Measurements from ENCODE around the gene ERFE.

Gene ERFE

GRCh38 chr2:238180554-238180953 lies 21.8 kb downstream of the ERFE start:
- H3K36me3 ChIP-seq (replicated peaks): peaks cover 73% of the 10 kb centered on the region
- TF ChIP-seq CTCF (IDR thresholded peaks at IDR 0.05; ENCODE audit: low read depth, low read length, missing control alignments): no peak
- in situ Hi-C loops (cut with HindIII; ENCODE audit: low pct_ligation_motif_present, low sequenced_read_pairs): no loop called here

GRCh38 chr2:238182362-238182761 lies 23.6 kb downstream of the ERFE start:
- no peak for DNase-seq
- H3K27me3 ChIP-seq (replicated peaks): no peaks in the 10 kb centered on the region
- H3K4me3 ChIP-seq (ENCODE audit: low read depth, low read length): no peak overlapping the region
- H3K36me3 ChIP-seq (replicated peaks): peaks cover 75% of the 10 kb centered on the region
- in situ Hi-C loops (cut with HindIII; ENCODE audit: low pct_ligation_motif_present, low sequenced_read_pairs): no loop called here
- no peak overlapping the region for H3K27ac ChIP-seq
- no peak for TF ChIP-seq CTCF (IDR thresholded peaks at IDR 0.05; ENCODE audit: low read depth, low read length, missing control alignments)

More at GRCh38 chr2:238180554-238180953, 21.8 kb downstream of the ERFE start:
- Histone ChIP-seq H3K27me3 (replicated peaks) (no peaks in the 10 kb centered on the region), H3K4me3 (ENCODE audit: low read depth, low read length) (no peak overlapping the region), H3K27ac (no peak overlapping the region)
- no peak for DNase-seq

GRCh38 chr2:238183821-238184220 lies 25.1 kb downstream of the ERFE start:
- no peak for TF ChIP-seq CTCF (IDR thresholded peaks at IDR 0.05; ENCODE audit: low read depth, low read length, missing control alignments)
- DNase-seq: no peak
- Histone ChIP-seq H3K36me3 (replicated peaks) (peaks cover 78% of the 10 kb centered on the region), H3K4me3 (ENCODE audit: low read depth, low read length) (no peak overlapping the region), H3K27me3 (replicated peaks) (no peaks in the 10 kb centered on the region), H3K27ac (no peak overlapping the region)
- in situ Hi-C loops (cut with HindIII; ENCODE audit: low pct_ligation_motif_present, low sequenced_read_pairs): no loop called here

- Histone ChIP-seq H3K36me3 (replicated peaks) (peaks cover 61% of the 10 kb centered on the region), H3K4me3 (ENCODE audit: low read depth, low read length) (no peak overlapping the region), H3K27ac (no peak overlapping the region), H3K27me3 (replicated peaks) (no peaks in the 10 kb centered on the region)
- in situ Hi-C loops (cut with HindIII; ENCODE audit: low pct_ligation_motif_present, low sequenced_read_pairs): no loop called here
- no peak for TF ChIP-seq CTCF (IDR thresholded peaks at IDR 0.05; ENCODE audit: low read depth, low read length, missing control alignments)
- no peak for DNase-seq
Measured at GRCh38 chr2:238187618-238188548, 29.1 kb downstream of the ERFE start.

GRCh38 chr2:238190445-238190844 lies 31.7 kb downstream of the ERFE start:
- Histone ChIP-seq H3K4me3 (ENCODE audit: low read depth, low read length) (no peak overlapping the region), H3K27me3 (replicated peaks) (no peaks in the 10 kb centered on the region), H3K36me3 (replicated peaks) (peaks cover 55% of the 10 kb centered on the region), H3K27ac (no peak overlapping the region)
- in situ Hi-C loops (cut with HindIII; ENCODE audit: low pct_ligation_motif_present, low sequenced_read_pairs): no loop called here
- no peak for TF ChIP-seq CTCF (IDR thresholded peaks at IDR 0.05; ENCODE audit: low read depth, low read length, missing control alignments)
- DNase-seq: no peak
